Transverse colon (tissue), 4 donors: ENCODE data around the gene SHISAL1. TPM values are rescaled to one million over a fixed set of nuclear protein-coding genes. Genes with fewer than 3 reads are reported as not detected.

Source experiments
- DNase-seq: peaks from one replicate; pipeline ENCODE4 v3.0.0-alpha.2; 2019
- H3K27ac ChIP-seq, 4 donors: fragments of 200-600 bp; sonication (generic); 2 replicates each; pipeline ENCODE4 v1.5.1; 2016 to 2018; ENCODE audit warnings: inconsistent platforms in 4 of 4
- H3K27me3 ChIP-seq: fragments of 200-600 bp; sonication (generic); 2 replicates; pipeline ENCODE4 v1.5.1; 2017; ENCODE audit warnings: inconsistent platforms
- H3K36me3 ChIP-seq, 4 donors: fragments of 200-600 bp; sonication (generic); 2 replicates each; pipeline ENCODE4 v1.5.1; 2017 to 2019; ENCODE audit warnings: inconsistent platforms in 4 of 4
- H3K4me1 ChIP-seq, 4 donors: fragments of 200-600 bp; sonication (generic); 2 replicates each; pipeline ENCODE4 v1.5.1; 2017 to 2020; ENCODE audit warnings: inconsistent platforms in 4 of 4
- H3K4me3 ChIP-seq, 4 donors: fragments of 200-600 bp; sonication (generic); 1 replicate in 1 of 4; 2 replicates in 3 of 4; pipeline versions ENCODE4 v1.5.1 to v1.6.1; 2017 to 2019; ENCODE audit warnings: inconsistent platforms in 4 of 4
- H3K9me3 ChIP-seq, 2 donors: fragments of 200-600 bp; sonication (generic); 2 replicates each; pipeline ENCODE4 v1.5.1; 2017 to 2019; ENCODE audit warnings: inconsistent platforms in 2 of 2
- EP300 ChIP-seq: sonication (generic); formaldehyde crosslinking; IDR thresholded peaks from one replicate; pipeline ENCODE4 v1.6.1; 2017; ENCODE audit warnings: antibody characterized with exemption, low read depth
- POLR2A ChIP-seq: fragments of 450-650 bp; IDR thresholded peaks from one replicate; pipeline ENCODE4 v1.6.1; 2016; ENCODE audit warnings: antibody characterized with exemption, mild to moderate bottlenecking, moderate library complexity
- POLR2AphosphoS5 ChIP-seq, 3 donors: sonication (generic); formaldehyde crosslinking; IDR thresholded peaks; one replicate each; pipeline ENCODE4 v1.6.1; 2016; ENCODE audit warnings: antibody characterized with exemption in 3 of 3
- WGBS, 2 donors: methylation state at CpG; one replicate each; pipeline ENCODE4 v1.1.5; 2018; ENCODE audit warnings: low coverage in 1 of 2; 5-methylcytosine and 5-hydroxymethylcytosine counted together
- in situ Hi-C, 4 donors: fragments of 200-750 bp; cut with MboI; loops; one replicate each; pipeline versions ENCODE4 v1.15.0 to v1.15.1; 2017; ENCODE audit warnings: low sequenced_read_pairs in 3 of 4, low pct_ligation_motif_present in 1 of 4, low pct_unique_long_range_greater_than_20kb in 1 of 4
- intact Hi-C: fragments of 100-400 bp; cut with DNase I; formaldehyde crosslinking; loops from one replicate; pipeline ENCODE4 v1.15.1; 2023; ENCODE audit warnings: low total_unique reads
- total RNA-seq, 4 donors: library from RNA; depleted of rRNA; stranded (reverse); fragments of >200 nt; gene quantifications; one replicate each; pipeline ENCODE4 v1.1.0, GENCODE V29; 2016
- TF ChIP-seq, protein P1 (sequence below), 5 experiments: fragments of 200-600 bp in 3 of 5; fragments of 450-650 bp in 2 of 5; sonication (generic) in 3 of 5; IDR thresholded peaks; 1 replicate in 2 of 5; 2 replicates in 3 of 5; pipeline ENCODE4 v1.5.1; 2016 to 2017; ENCODE audit warnings: antibody characterized with exemption in 5 of 5, inconsistent platforms in 3 of 5, mild to moderate bottlenecking in 2 of 5, moderate library complexity in 1 of 5

The SHISAL1 gene
- total RNA-seq, 4 donors from 2014 or later = 1.9 to 4.6 (median 3.2) TPM

GRCh38 chr22:44200855-44201550 is 111.7 kb downstream of the SHISAL1 start:
- Histone ChIP-seq H3K9me3 (no peaks in the 10 kb centered on the region), H3K27me3 (no peaks in the 10 kb centered on the region), H3K4me1 (no peaks in the 10 kb centered on the region), H3K36me3 (no peaks in the 10 kb centered on the region), H3K4me3 (no peak overlapping the region), H3K27ac (no peak overlapping the region)
- TF ChIP-seq, protein P1, sequence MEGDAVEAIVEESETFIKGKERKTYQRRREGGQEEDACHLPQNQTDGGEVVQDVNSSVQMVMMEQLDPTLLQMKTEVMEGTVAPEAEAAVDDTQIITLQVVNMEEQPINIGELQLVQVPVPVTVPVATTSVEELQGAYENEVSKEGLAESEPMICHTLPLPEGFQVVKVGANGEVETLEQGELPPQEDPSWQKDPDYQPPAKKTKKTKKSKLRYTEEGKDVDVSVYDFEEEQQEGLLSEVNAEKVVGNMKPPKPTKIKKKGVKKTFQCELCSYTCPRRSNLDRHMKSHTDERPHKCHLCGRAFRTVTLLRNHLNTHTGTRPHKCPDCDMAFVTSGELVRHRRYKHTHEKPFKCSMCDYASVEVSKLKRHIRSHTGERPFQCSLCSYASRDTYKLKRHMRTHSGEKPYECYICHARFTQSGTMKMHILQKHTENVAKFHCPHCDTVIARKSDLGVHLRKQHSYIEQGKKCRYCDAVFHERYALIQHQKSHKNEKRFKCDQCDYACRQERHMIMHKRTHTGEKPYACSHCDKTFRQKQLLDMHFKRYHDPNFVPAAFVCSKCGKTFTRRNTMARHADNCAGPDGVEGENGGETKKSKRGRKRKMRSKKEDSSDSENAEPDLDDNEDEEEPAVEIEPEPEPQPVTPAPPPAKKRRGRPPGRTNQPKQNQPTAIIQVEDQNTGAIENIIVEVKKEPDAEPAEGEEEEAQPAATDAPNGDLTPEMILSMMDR (IDR thresholded peaks at IDR 0.05) = no peak
- no peak for TF ChIP-seq POLR2A
- TF ChIP-seq POLR2AphosphoS5 (IDR thresholded peaks at IDR 0.05) = no peak
- no peak for TF ChIP-seq EP300
- 57 to 77% methylated on average over 4 to 17 of the region's 17 CpGs for WGBS, 2 donors
- DNase-seq = no peak
- intact Hi-C loops (no loop called here), in situ Hi-C loops (no loop called here)

GRCh38 chr22:44200451-44200850 is 112.3 kb downstream of the SHISAL1 start:
- Histone ChIP-seq H3K36me3 (no peaks in the 10 kb centered on the region), H3K27ac (no peak overlapping the region), H3K4me3 (no peak overlapping the region), H3K27me3 (no peaks in the 10 kb centered on the region), H3K9me3 (no peaks in the 10 kb centered on the region), H3K4me1 (no peaks in the 10 kb centered on the region)
- DNase-seq = no peak
- in situ Hi-C loops (no loop called here), intact Hi-C loops (no loop called here)
- WGBS, 2 donors = 88% methylated on average over 6 of the region's 6 CpGs; no CpG with 5 or more reads in 1 of the 2 donors
- TF ChIP-seq POLR2A (no peak), POLR2AphosphoS5 (IDR thresholded peaks at IDR 0.05) (no peak), EP300 (no peak)
- TF ChIP-seq, protein P1 (IDR thresholded peaks at IDR 0.05) = no peak

GRCh38 chr22:44199866-44200265 is 112.9 kb downstream of the SHISAL1 start:
- intact Hi-C loops = no loop called here
- in situ Hi-C loops = no loop called here
- Histone ChIP-seq H3K4me3 (no peak overlapping the region), H3K27me3 (no peaks in the 10 kb centered on the region), H3K4me1 (no peaks in the 10 kb centered on the region), H3K27ac (no peak overlapping the region), H3K9me3 (no peaks in the 10 kb centered on the region), H3K36me3 (no peaks in the 10 kb centered on the region)
- 89% methylated on average over 5 of the region's 5 CpGs; no CpG with 5 or more reads in 1 of the 2 donors for WGBS, 2 donors
- DNase-seq = no peak
- TF ChIP-seq POLR2AphosphoS5 (IDR thresholded peaks at IDR 0.05) = no peak
- TF ChIP-seq POLR2A = no peak
- TF ChIP-seq EP300 = no peak
- TF ChIP-seq, protein P1 (IDR thresholded peaks at IDR 0.05) = no peak

- Histone ChIP-seq H3K9me3 (no peaks in the 10 kb centered on the region), H3K27ac (no peak overlapping the region), H3K4me3 (no peak overlapping the region), H3K36me3 (no peaks in the 10 kb centered on the region), H3K27me3 (no peaks in the 10 kb centered on the region), H3K4me1 (no peaks in the 10 kb centered on the region)
- intact Hi-C loops (no loop called here), in situ Hi-C loops (no loop called here)
- WGBS, 2 donors = 91 to 100% methylated on average over 1 to 2 of the region's 2 CpGs
- DNase-seq = no peak
- TF ChIP-seq, protein P1 (IDR thresholded peaks at IDR 0.05) = no peak
- TF ChIP-seq EP300 (no peak), POLR2AphosphoS5 (IDR thresholded peaks at IDR 0.05) (no peak), POLR2A (no peak)
These were observed 113.6 kb downstream of the SHISAL1 start for GRCh38 chr22:44199164-44199563.
